Fibroblast of mammary gland (primary cell): ENCODE data around the gene TMCC1.
"Not testable (repeated sequence)": the region's sequence is repeated elsewhere in the genome, so short reads cannot be mapped to it uniquely, and the experiment has no call there.

Experiments
- DNase-seq: peaks from one replicate; pipeline ENCODE4 v3.0.0-alpha.2; 2010; ENCODE audit warnings: low read depth
- H3K4me3 ChIP-seq: 2 replicates; pipeline ENCODE4 v1.5.1; 2011; ENCODE audit warnings: low read depth, mild to moderate bottlenecking, low read length, moderate library complexity; ENCODE audit not compliant: control insufficient read depth
- TF ChIP-seq, protein P1 (sequence below): conservative IDR thresholded peaks from 2 replicates; pipeline ENCODE4 v1.5.1; 2011; ENCODE audit warnings: low read depth, low read length, inconsistent platforms; ENCODE audit not compliant: control insufficient read depth, insufficient read depth

TMCC1 gene

DNA sequence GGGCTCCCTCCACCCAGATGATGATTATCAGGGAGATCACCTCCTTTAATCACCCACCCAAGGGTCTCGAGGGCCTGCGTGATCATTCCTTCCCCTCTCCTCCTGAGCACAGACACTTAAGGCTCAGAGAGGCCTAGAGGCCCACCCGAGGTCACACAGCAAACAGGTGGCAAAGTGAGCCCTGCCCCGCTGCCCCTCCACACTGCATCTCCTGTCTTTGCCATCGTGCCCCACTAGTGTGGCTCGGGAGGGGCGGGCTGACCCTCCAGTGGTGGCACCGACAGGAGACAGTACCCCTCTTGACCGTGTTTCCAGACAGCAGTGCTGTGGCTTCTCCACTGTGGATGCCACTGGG lies 282.1 kb downstream of the TMCC1 start:
- TF ChIP-seq, protein P1, sequence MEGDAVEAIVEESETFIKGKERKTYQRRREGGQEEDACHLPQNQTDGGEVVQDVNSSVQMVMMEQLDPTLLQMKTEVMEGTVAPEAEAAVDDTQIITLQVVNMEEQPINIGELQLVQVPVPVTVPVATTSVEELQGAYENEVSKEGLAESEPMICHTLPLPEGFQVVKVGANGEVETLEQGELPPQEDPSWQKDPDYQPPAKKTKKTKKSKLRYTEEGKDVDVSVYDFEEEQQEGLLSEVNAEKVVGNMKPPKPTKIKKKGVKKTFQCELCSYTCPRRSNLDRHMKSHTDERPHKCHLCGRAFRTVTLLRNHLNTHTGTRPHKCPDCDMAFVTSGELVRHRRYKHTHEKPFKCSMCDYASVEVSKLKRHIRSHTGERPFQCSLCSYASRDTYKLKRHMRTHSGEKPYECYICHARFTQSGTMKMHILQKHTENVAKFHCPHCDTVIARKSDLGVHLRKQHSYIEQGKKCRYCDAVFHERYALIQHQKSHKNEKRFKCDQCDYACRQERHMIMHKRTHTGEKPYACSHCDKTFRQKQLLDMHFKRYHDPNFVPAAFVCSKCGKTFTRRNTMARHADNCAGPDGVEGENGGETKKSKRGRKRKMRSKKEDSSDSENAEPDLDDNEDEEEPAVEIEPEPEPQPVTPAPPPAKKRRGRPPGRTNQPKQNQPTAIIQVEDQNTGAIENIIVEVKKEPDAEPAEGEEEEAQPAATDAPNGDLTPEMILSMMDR, result no peak
- H3K4me3 ChIP-seq, result no peak overlapping the region
- DNase-seq, result no peak

DNA sequence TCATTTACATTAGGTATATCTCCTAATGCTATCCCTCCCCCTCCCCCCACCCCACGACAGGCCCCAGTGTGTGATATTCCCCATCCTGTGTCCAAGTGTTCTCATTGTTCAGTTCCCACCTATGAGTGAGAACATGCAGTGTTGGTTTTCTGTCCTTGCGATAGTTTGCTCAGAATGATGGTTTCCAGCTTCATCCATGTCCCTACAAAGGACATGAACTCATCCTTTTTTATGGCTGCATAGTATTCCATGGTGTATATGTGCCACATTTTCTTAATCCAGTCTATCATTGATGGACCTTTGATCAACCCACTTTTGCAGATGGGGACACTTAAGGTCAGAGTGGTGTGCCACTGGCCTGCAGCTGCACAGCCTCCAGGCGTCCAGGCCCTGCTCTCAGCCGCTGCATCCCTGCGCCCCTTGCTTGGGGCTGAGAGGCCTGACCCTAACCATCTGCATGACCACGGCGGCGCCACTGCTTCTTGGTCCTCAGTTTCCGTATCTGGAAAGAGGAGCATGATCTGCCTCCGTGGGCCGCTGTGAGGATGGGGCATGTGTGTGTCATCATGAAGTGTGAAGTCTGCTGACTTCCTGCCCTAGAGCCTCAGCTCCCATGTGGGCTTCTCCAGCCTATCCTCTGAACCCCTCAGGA lies 282.6 kb downstream of the TMCC1 start:
- not testable (repeated sequence) for DNase-seq, H3K4me3 ChIP-seq

DNA sequence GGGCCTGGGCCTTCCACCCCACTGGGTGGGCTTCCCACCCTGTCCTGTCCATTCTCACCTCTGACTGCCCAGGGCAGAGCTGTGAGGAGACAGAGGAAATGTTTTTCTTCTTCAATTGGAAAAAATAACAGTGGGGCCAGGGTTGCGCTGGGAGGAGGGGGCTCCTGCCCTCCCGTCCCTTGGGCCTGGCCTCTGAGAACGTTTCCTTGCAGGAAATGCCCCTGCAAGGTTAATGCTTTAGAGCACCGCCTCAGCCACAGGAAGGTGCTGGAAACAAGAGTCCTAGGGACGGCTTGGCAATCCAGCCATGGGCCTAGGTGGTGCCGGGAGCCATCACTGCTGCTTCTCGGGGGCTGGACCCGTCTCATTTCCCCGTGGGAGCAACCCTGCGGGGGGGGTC lies 283.2 kb downstream of the TMCC1 start:
- no peak for DNase-seq
- H3K4me3 ChIP-seq, result no peak overlapping the region
- TF ChIP-seq, protein P1, result no peak

DNA sequence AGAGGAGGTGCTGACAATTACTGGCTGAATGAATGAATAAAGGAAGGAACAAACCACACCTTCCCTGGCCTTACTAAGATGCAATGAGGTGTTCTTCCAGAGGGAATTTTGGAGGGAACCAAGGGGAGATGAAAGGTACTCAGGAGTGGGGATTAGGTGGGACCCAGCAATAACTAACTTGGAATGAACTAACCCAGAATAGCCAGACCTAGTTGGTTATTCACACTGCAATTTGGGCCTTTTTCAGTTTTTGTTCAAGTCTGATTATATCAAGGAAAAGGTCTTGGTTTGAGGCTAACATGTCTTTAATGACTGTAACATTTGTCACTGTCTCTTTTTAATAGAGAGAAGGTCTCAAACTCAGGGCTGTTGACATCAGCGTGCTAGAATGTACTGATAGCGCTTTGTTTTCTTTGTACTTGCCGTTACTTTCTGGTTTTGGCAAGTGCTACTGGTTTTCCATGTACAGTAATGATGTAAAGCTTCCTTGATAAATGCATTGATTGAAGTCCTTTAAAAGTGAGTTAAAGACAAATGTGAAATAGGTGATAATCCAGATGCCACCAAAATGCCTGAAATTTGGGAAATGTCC lies 283.8 kb downstream of the TMCC1 start:
- TF ChIP-seq, protein P1, result no peak
- DNase-seq, result no peak
- no peak overlapping the region for H3K4me3 ChIP-seq

DNA sequence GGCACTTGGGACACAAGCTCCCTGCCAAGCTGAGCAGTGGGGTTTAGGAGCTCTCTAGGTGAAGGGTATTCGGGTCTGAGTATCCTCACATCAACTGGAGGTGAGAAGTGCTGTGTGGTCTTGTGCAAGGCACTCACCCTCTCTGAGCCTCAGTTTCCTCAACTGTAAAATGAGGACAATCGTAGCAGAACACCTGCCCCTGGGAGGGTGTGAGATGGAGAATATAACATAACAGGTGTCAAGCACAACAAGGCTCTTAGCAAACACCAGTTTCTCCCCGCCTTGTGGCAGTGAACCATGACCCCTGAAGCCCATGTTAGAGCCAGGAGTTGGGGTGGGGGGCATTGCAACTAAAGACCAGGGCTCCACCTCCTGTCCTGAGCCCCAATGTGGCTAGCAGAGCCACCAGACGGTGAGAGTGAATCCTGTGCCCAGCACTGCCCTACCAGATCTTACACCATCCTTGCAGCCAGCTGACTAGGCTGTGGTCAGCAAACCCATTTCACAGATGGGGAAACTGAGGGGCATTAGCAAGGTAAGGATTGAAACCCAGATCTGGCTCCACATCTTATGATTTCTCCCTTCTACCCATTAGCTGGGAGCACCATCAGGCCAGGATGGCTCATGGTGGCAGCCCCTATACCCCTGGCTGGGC lies 284.4 kb downstream of the TMCC1 start:
- H3K4me3 ChIP-seq, result no peak overlapping the region
- TF ChIP-seq, protein P1, result no peak
- DNase-seq, result no peak

DNA sequence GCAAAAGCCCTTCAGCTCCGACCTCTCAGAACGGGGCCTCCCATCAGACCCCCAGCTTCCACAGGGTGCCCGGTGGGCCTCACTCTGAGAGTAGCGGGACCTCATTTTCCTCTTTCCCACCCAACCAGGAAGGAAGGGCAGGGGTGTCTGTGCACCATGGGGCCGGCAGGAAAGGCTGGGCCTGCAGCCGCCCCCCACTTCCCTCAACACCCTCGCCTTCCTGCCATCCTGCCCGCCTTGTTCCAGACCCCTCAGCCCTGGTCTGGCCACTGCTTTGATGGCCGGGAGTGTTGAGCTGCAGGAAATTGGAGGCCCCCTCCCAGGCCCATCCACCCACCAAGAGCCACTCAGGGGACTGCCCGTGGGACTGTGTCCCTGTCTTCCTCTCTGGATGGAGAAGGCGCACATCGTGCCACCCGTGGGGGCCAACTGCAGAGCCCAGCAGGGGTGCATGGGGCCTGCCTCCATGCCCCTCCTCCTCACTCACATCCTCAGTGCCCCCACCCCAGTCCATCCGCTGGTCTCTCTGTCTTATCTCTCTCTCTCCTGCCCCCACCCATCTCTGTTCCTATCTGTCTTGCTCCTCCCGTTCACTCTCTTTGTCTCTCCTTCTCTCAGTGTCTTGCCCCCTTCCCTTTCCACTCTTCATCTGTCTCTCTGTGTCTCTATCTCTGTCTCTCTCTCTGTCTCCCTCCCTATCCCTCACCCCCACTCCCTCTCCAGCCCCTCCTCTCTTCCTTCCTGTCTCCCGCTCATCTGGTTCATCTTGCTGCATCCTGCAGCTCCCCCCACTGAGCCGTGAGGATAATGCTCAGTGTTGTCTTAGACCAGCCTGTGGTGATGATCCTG lies 285.2 kb downstream of the TMCC1 start:
- TF ChIP-seq, protein P1, result peak; percentile 42
- DNase-seq, result peak; percentile 76
- H3K4me3 ChIP-seq, result no peak overlapping the region
